PC-9 (cell line): ENCODE measurements around the gene IL23R. TPM values are rescaled to one million over a fixed set of nuclear protein-coding genes. Genes with fewer than 3 reads are reported as not detected.
"Not testable (repeated sequence)": the region's sequence is repeated elsewhere in the genome, so short reads cannot be mapped to it uniquely, and the experiment has no call there.

Source experiments
- BruUV-seq: library from RNA; stranded (reverse); fragments of 400-500 nt; replicated peaks from 2 replicates; lab custom pipeline; 2021; lab: Mats Ljungman, UMichigan
- CTCF ChIA-PET: fragments of 300-600 bp; sonication (Branson Sonifier 250); formaldehyde crosslinking; loops from one replicate; lab custom pipeline; 2022; ENCODE audit warnings: antibody characterized with exemption; lab: Charles Lee
- POLR2A ChIA-PET: fragments of 300-600 bp; sonication (Branson Sonifier 250); formaldehyde crosslinking; loops from one replicate; lab custom pipeline; 2022; ENCODE audit warnings: antibody characterized with exemption; ENCODE audit not compliant: unreplicated experiment; lab: Charles Lee
- DNase-seq, 2 experiments: peaks; one replicate each; pipeline versions ENCODE4 v3.0.0 to v3.0.0-alpha.2; 2015 to 2022; ENCODE audit warnings: mixed read lengths in 1 of 2
- H2AFZ ChIP-seq: fragments of 200-600 bp; sonication (generic); 2 replicates; pipeline ENCODE4 v1.8.1; 2017; ENCODE audit warnings: antibody characterized with exemption
- H3F3A ChIP-seq: fragments of 200-600 bp; sonication (generic); 2 replicates; pipeline ENCODE4 v1.8.1; 2017; ENCODE audit warnings: antibody characterized with exemption, mild to moderate bottlenecking, low read depth; ENCODE audit not compliant: insufficient read depth
- H3K27ac ChIP-seq: fragments of 200-600 bp; sonication (generic); 2 replicates; pipeline ENCODE4 v1.6.1; 2016; ENCODE audit warnings: mixed run types
- H3K27me3 ChIP-seq: fragments of 200-600 bp; sonication (generic); 2 replicates; pipeline ENCODE4 v1.6.1; 2016; ENCODE audit warnings: low read depth, mixed run types; ENCODE audit not compliant: insufficient read depth
- H3K36me3 ChIP-seq: fragments of 200-600 bp; sonication (generic); 2 replicates; pipeline ENCODE4 v1.6.1; 2016; ENCODE audit warnings: low read depth, mixed run types
- H3K4me1 ChIP-seq: fragments of 200-600 bp; sonication (generic); replicated peaks from 2 replicates; pipeline ENCODE4 v1.6.1; 2016; ENCODE audit warnings: mixed run types; ENCODE audit not compliant: insufficient read depth
- H3K4me2 ChIP-seq: fragments of 200-600 bp; sonication (generic); 2 replicates; pipeline ENCODE4 v1.6.1; 2017; ENCODE audit warnings: mixed run types
- H3K4me3 ChIP-seq: fragments of 200-600 bp; sonication (generic); 2 replicates; pipeline ENCODE4 v1.6.1; 2016; ENCODE audit warnings: mixed run types
- H3K79me2 ChIP-seq: fragments of 200-600 bp; sonication (generic); 2 replicates; pipeline ENCODE4 v1.6.1; 2017; ENCODE audit warnings: low read depth, mixed run types
- H3K9me2 ChIP-seq: fragments of 200-600 bp; sonication (generic); 2 replicates; pipeline ENCODE4 v1.8.1; 2017; ENCODE audit warnings: mild to moderate bottlenecking; ENCODE audit not compliant: insufficient read depth
- H3K9me3 ChIP-seq: fragments of 200-600 bp; sonication (generic); 2 replicates; pipeline ENCODE4 v1.8.1; 2016; ENCODE audit warnings: low read depth; ENCODE audit not compliant: insufficient read depth
- H4K20me1 ChIP-seq: fragments of 200-600 bp; sonication (generic); 2 replicates; pipeline ENCODE4 v1.8.1; 2017; ENCODE audit not compliant: insufficient read depth
- EZH2 ChIP-seq: fragments of 200-600 bp; sonication (generic); IDR thresholded peaks from 2 replicates; pipeline ENCODE4 v1.8.0; 2017; ENCODE audit warnings: antibody characterized with exemption, low read depth
- intact Hi-C: fragments of 100-400 bp; cut with micrococcal nuclease; formaldehyde crosslinking; loops from one replicate; pipeline ENCODE4 v1.10.0; 2022; ENCODE audit not compliant: unreplicated experiment
- total RNA-seq: library from RNA; stranded (reverse); gene quantifications from 2 replicates; pipeline ENCODE4 v1.2.3, GENCODE V29; 2021
- TF ChIP-seq, protein P1 (sequence below): fragments of 200-600 bp; sonication (generic); conservative IDR thresholded peaks from 2 replicates; pipeline ENCODE4 v1.6.1; 2017; ENCODE audit warnings: mixed run types, antibody characterized with exemption, mild to moderate bottlenecking, moderate library complexity

Gene IL23R
- total RNA-seq, 1 experiment from 2014 or later = not detected

DNA sequence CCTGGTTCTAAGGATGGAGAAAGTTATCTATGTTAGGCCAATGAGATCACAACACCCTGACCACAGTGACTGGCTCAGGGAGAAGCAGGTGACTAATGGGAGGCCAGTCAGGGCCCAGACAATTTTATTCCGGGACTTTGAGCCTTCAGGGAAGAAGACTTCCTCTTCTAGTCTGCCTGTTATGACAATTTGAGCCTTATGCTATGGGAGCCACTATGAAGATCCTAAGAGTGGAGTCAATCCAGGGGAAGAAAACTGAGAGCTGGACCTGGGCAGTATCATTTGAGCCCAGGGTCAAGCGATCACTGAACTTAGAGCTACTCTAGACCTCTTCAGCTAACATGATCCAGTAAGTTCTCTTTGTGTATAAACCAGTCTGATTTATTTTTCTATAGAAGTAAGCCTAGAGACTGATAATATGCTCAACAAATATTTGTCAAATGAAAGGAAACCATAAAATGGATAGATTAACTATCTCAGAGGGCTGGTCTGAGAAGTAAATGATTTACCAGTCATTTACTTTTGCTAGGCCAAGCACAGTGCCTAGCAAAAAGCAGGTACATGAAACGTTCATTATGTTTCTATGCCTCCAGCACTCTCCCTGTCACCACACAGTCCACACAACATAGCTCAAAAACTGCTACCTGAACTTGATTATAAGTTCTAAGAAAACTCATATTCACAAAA is 27.3 kb upstream of the IL23R start:
- TF ChIP-seq, protein P1, sequence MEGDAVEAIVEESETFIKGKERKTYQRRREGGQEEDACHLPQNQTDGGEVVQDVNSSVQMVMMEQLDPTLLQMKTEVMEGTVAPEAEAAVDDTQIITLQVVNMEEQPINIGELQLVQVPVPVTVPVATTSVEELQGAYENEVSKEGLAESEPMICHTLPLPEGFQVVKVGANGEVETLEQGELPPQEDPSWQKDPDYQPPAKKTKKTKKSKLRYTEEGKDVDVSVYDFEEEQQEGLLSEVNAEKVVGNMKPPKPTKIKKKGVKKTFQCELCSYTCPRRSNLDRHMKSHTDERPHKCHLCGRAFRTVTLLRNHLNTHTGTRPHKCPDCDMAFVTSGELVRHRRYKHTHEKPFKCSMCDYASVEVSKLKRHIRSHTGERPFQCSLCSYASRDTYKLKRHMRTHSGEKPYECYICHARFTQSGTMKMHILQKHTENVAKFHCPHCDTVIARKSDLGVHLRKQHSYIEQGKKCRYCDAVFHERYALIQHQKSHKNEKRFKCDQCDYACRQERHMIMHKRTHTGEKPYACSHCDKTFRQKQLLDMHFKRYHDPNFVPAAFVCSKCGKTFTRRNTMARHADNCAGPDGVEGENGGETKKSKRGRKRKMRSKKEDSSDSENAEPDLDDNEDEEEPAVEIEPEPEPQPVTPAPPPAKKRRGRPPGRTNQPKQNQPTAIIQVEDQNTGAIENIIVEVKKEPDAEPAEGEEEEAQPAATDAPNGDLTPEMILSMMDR = no peak
- TF ChIP-seq EZH2 = no peak
- no peaks in the 10 kb centered on the region for H3K9me2 ChIP-seq
- no peaks in the 10 kb centered on the region for H3F3A ChIP-seq
- BruUV-seq = no TSS peak
- intact Hi-C loops = no loop called here
- H2AFZ ChIP-seq = no peak overlapping the region
- no peaks in the 10 kb centered on the region for H3K4me1 ChIP-seq
- no peak overlapping the region for H3K4me2 ChIP-seq
- ChIA-PET POLR2A (no interaction called here), CTCF (no interaction called here)
- no peak overlapping the region for H3K4me3 ChIP-seq
- H3K36me3 ChIP-seq = no peaks in the 10 kb centered on the region
- DNase-seq = no peak
- H3K27me3 ChIP-seq = no peaks in the 10 kb centered on the region
- no peak overlapping the region for H3K27ac ChIP-seq
- no peaks in the 10 kb centered on the region for H3K79me2 ChIP-seq
- H4K20me1 ChIP-seq = no peaks in the 10 kb centered on the region
- no peaks in the 10 kb centered on the region for H3K9me3 ChIP-seq

DNA sequence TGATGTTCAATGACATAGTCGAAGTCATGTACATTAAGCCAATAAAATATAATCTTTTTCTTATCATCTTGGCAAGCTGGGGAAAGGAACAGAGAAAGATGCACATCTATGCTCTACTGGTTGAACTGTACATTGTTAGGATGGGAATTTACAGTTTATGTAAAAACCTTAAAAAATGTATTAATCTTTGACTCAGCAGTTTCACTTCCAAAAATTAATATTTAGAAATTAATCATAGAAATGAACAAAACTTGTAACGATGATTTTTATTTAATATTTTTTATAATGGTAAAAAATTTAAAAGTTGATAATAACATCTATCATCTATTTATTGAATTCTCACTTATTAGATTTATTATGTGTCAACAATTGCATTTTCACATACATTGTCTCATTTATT is 25.8 kb upstream of the IL23R start:
- Histone ChIP-seq H3F3A (no peaks in the 10 kb centered on the region), H3K4me1 (no peaks in the 10 kb centered on the region), H3K27me3 (no peaks in the 10 kb centered on the region), H3K4me2 (no peak overlapping the region), H3K4me3 (no peak overlapping the region), H4K20me1 (no peaks in the 10 kb centered on the region), H3K27ac (no peak overlapping the region), H3K36me3 (no peaks in the 10 kb centered on the region), H3K79me2 (no peaks in the 10 kb centered on the region), H2AFZ (no peak overlapping the region), H3K9me2 (no peaks in the 10 kb centered on the region), H3K9me3 (no peaks in the 10 kb centered on the region)
- intact Hi-C loops = no loop called here
- ChIA-PET CTCF (no interaction called here), POLR2A (no interaction called here)
- TF ChIP-seq, protein P1 = no peak
- TF ChIP-seq EZH2 = no peak
- BruUV-seq = no TSS peak
- no peak for DNase-seq

DNA sequence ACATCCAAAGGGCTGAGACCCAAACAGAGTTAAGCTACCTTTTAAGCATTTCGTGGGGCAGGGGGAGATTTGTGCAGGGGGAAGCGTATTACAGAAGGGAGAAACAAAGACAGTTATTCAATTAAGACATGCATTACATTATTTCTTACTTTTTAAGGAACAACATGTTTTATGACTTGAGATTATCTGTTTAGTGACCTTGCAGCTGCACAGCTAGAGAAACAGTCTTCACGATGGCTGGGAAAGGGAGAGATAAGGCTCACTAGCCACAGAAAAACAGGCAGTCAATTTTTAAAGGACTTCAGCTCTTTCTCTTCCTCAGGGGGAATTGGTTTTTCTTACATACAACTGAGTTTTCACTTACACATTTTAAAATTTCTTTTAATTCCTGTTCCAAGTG is 24.4 kb upstream of the IL23R start:
- CTCF ChIA-PET, POLR2A ChIA-PET, H3F3A ChIP-seq, H3K27ac ChIP-seq, H3K4me3 ChIP-seq, H3K9me3 ChIP-seq, H3K27me3 ChIP-seq, H3K36me3 ChIP-seq, H3K9me2 ChIP-seq, DNase-seq, BruUV-seq, H3K4me2 ChIP-seq, H2AFZ ChIP-seq, H3K79me2 ChIP-seq, H3K4me1 ChIP-seq, intact Hi-C loops, H4K20me1 ChIP-seq: not testable (repeated sequence)

DNA sequence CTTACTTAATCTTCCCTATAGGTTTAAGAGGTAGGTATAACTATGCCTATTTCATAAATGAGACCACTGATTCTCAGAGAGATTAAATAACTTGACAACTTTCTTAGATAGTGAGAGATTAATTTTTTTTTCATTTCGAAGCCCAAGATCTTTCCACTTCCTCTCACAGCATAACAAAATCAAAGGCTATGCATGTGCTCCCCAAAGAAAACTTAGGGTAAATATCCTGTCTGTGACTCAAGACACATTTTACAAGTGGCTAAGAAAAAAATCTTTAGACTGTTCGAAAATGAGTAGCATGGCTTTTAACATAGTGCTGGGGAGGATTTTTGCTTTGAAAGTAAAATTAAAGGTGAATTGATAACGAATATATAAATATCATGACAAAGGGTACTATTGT is 23.3 kb upstream of the IL23R start:
- Histone ChIP-seq H3K27me3 (no peaks in the 10 kb centered on the region), H3K36me3 (no peaks in the 10 kb centered on the region), H3K4me1 (no peaks in the 10 kb centered on the region), H3K9me3 (no peaks in the 10 kb centered on the region), H2AFZ (no peak overlapping the region), H3K79me2 (no peaks in the 10 kb centered on the region), H3K9me2 (no peaks in the 10 kb centered on the region), H3K27ac (no peak overlapping the region), H4K20me1 (no peaks in the 10 kb centered on the region), H3F3A (no peaks in the 10 kb centered on the region), H3K4me2 (no peak overlapping the region), H3K4me3 (no peak overlapping the region)
- ChIA-PET CTCF (no interaction called here), POLR2A (no interaction called here)
- intact Hi-C loops = no loop called here
- no TSS peak for BruUV-seq
- DNase-seq = no peak
- TF ChIP-seq, protein P1 = no peak
- TF ChIP-seq EZH2 = no peak
